HTR-8/SVneo (cell line): ENCODE measurements around the gene MYH14.
"Not testable (repeated sequence)": the region's sequence is repeated elsewhere in the genome, so short reads cannot be mapped to it uniquely, and the experiment has no call there.

Experiments used
- DNase-seq: peaks from one replicate; pipeline ENCODE4 v3.0.0; 2011; ENCODE audit warnings: low spot score, mixed read lengths; ENCODE audit not compliant: insufficient read length
- FAIRE-seq: peaks from 2 replicates; lab custom pipeline; 2011; peaks lifted over from hg19 to GRCh38; lab: Jason Lieb, UNC

The MYH14 gene

GRCh38 chr19:50349277-50350057 lies 146.0 kb downstream of the MYH14 start:
- no peak for FAIRE-seq
- no peak for DNase-seq

GRCh38 chr19:50352242-50352641 lies 148.8 kb downstream of the MYH14 start:
- DNase-seq (no peak), FAIRE-seq (no peak)

GRCh38 chr19:50353487-50353880 lies 150.1 kb downstream of the MYH14 start:
- FAIRE-seq, DNase-seq: not testable (repeated sequence)

- no peak for DNase-seq
- no peak for FAIRE-seq
Observed at GRCh38 chr19:50356691-50357177, 153.3 kb downstream of the MYH14 start.

- FAIRE-seq: no peak
Observed at GRCh38 chr19:50357178-50358100, 154.0 kb downstream of the MYH14 start.

GRCh38 chr19:50358483-50359327 lies 155.3 kb downstream of the MYH14 start:
- FAIRE-seq (no peak), DNase-seq (peak; percentile 64)

More at GRCh38 chr19:50357178-50358100, 154.0 kb downstream of the MYH14 start:
- peak; percentile 52 for DNase-seq

- DNase-seq (no peak), FAIRE-seq (no peak)
Observed at GRCh38 chr19:50359328-50359818, 156.0 kb downstream of the MYH14 start.
